OCI-LY3 (cell line): Measurements from ENCODE around the gene ASTN2.

ENCODE experiments used
- EZH2phosphoT487 ChIP-seq: fragments of 200-600 bp; shearing (Covaris generic); IDR thresholded peaks from 2 replicates; pipeline ENCODE4 v1.6.1; 2018; ENCODE audit warnings: antibody characterized with exemption, mixed run types, low read depth
- TF ChIP-seq, protein P1 (sequence below): fragments of 200-600, 300-600 bp; sonication (generic); IDR thresholded peaks from 2 replicates; pipeline ENCODE4 v1.5.1; 2014; ENCODE audit warnings: antibody characterized with exemption, low read length, low read depth

DNA sequence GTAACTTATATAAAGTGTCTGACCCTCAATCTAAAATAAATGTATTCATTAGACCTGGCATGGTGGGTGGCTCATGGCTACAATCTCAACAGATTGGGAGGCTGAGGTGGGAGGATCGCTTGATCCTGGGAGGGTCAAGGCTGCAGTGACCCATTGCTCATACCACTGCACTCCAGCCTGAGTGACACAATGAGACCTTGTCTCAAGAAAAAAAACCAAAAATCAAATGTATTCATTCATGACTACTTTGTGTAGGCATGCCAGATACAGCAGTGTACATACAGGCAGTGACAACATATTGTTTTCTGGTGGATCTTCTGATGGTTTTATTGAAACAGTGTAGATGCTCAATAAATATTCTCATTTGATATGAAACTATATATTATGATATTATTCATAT lies 526.8 kb downstream of the ASTN2 start:
- TF ChIP-seq, protein P1, sequence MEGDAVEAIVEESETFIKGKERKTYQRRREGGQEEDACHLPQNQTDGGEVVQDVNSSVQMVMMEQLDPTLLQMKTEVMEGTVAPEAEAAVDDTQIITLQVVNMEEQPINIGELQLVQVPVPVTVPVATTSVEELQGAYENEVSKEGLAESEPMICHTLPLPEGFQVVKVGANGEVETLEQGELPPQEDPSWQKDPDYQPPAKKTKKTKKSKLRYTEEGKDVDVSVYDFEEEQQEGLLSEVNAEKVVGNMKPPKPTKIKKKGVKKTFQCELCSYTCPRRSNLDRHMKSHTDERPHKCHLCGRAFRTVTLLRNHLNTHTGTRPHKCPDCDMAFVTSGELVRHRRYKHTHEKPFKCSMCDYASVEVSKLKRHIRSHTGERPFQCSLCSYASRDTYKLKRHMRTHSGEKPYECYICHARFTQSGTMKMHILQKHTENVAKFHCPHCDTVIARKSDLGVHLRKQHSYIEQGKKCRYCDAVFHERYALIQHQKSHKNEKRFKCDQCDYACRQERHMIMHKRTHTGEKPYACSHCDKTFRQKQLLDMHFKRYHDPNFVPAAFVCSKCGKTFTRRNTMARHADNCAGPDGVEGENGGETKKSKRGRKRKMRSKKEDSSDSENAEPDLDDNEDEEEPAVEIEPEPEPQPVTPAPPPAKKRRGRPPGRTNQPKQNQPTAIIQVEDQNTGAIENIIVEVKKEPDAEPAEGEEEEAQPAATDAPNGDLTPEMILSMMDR: no peak
- TF ChIP-seq EZH2phosphoT487: no peak
